Fibroblast of skin of right quadriceps (primary cell): ENCODE measurements around the gene POFUT1.
"Not testable (repeated sequence)": the region's sequence is repeated elsewhere in the genome, so short reads cannot be mapped to it uniquely, and the experiment has no call there.

ENCODE experiments used
- DNase-seq: peaks from one replicate; pipeline ENCODE4 v3.0.0-alpha.2; 2013

Gene POFUT1

DNA sequence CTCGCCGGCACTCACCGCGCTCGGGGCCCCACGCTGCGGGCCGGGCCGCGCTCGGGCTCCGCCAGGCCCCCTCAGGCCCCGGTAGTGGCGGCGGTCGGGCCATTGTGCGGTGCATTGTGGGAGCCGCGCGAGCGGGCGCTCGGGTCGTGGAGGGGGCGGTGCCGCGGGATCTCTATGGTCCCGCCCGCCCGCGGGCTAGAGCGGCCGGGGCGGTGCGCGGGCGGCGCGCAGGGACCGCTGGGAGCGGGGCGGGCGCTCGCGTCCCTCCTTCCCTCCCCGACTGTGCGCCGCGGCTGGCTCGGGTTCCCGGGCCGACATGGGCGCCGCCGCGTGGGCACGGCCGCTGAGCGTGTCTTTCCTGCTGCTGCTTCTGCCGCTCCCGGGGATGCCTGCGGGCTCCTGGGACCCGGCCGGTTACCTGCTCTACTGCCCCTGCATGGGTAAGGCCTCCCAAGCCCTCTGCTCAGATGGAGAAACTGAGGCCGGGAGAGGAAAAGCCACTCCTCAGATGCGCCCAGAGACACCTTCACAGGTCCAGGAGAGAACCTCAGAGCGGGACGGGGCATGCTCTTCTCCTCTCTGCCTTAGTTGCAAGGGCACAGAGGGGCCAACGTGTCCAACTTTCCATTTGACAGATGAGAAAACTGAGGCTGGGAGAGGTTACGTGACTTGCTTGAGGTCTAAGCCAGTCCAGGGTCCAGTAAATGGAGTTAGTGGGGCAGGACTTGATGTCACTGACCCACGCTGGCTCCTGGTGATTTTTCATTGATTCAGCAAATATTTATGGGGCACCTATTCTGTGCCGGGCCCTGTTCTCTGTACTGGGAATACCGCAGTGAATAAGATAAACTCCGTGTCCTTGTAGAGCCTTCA lies at the start of gene POFUT1, which contains the start of gene PLAGL2:
Gene POFUT1 (plus strand): TSS at position 255 of the 873 bp plus-strand sequence. CDS start 62 bp downstream, at position 317.
Gene PLAGL2 (minus strand): TSS at position 118 of the 873 bp plus-strand sequence. CDS start 5,565 bp downstream, outside the sequence.
- DNase-seq: peak; percentile 87

DNA sequence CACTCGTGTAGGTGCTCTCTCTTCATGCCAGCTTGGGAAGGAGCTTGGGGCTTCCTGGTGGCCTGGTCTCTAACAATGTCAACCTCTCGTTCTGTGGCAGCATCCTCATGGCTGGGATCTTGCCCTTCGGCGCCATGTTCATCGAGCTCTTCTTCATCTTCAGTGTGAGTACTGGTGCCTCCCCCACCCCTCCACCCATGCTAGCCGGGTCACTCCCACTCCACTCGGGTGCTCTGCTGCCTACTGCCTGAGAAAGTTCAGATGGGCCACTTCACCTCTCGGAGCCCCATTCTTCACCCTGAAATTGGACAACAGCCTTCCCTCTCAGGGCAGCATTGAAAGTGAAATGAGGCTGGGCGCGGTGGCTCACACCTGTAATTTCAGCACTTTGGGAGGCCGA lies 49.3 kb upstream of the POFUT1 start:
- DNase-seq: no peak

DNA sequence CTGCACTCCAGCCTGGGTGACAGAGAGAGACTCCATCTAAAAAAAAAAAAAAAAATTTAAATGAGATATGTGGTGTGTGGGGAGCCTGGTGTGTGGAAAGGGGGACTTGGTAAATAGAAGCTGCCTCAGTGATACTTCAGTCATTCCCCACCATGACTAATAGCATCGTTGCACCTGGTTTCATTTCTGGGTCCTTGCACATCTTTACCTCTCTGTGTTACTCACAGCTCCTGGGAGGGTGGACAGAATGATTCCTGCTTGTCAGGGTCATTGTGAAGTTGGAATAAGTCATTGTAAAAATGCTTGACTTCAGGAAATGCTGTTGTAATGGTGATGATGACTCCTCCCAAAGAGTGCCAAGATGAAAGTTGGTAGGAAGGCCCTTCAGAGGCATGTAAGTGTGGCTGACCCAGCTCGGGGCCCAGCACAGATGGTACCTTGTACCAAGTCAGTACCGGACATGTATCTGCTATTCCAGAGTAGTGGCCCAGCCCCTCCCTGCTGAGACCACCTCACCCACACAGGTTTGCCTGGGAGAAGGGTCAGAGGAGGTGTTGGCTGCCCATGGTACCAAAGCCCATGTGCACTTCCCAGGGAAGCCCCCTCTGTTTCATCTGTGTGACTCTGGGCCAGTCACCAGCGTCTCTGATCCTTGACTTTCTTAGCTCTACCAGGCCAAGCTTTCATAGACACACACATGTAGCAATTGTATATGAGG lies 48.6 kb upstream of the POFUT1 start:
- DNase-seq: no peak

DNA sequence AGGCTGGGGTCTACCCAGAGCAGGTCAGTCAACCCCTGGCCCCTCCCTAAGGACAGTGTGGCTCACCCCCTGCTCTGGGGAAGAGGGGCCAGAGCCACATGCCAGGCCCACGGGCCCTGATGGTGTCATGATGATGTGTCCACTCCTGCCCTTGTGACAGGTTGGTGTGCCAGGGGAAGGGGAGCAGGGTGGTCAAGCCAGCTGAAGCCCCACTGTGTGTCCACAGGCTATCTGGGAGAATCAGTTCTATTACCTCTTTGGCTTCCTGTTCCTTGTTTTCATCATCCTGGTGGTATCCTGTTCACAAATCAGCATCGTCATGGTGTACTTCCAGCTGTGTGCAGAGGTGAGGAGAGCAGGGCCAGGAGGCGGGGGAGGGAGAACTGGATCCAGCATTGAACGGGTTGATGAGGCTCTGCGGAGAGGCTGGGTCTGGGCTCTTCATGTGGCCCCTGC lies 47.9 kb upstream of the POFUT1 start:
- no peak for DNase-seq

DNA sequence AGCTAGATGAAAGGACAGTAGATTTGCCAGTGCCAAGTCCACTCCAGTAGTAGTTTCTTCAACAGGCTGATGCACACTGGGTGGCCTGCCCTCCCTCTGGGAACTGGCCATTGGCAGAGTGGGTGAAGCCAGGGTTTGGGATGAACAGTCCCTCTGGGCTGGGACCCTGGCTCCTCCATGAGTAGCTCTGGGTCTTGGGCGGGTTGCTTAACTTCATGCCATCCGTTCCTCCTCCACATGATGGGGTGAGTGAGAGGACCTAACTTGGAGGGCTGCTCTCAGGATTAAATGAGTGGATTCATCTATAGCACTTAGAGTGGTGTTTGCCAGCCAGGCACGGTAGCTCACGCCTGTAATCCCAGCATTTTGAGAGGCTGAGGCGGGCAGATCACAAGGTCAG lies 47.3 kb upstream of the POFUT1 start:
- no peak for DNase-seq

DNA sequence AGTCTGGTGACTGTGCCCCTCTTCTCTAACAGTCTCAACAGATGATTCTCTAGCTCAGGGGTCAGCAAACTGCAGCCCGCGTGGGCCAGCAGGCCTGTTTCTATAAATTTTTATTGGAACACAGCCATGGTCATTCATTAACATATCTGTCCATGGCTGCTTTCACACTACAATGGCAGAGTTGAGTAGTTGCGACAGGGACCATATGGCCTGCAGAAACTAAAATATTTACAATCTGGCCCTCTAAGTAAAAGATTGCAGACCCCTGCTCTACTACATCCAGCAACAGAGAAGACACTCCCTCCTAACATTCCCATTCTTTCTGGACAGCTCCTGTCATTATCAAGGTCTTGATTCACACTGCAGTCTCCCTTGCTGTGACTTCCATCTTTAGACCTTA lies 45.3 kb upstream of the POFUT1 start:
- no peak for DNase-seq

DNA sequence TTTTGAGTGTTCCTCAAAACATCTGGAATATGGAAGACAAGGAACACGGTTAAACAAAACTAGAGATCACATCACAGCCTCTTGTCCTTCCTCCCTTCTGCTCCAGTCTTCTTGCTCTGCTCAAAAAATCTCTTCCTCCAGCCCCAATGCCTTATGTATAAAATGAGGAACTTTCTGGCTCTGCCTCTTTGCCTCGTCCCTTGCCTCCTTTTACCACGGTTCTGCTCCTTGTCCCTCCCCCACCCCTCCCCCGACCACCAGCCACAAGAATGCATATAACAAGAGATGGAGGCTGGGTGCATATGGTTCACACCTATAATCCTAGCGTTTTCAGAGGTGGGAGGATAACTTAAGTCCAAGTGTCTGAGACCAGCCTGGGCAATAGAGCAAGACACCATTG lies 43.7 kb upstream of the POFUT1 start:
- DNase-seq: no peak

DNA sequence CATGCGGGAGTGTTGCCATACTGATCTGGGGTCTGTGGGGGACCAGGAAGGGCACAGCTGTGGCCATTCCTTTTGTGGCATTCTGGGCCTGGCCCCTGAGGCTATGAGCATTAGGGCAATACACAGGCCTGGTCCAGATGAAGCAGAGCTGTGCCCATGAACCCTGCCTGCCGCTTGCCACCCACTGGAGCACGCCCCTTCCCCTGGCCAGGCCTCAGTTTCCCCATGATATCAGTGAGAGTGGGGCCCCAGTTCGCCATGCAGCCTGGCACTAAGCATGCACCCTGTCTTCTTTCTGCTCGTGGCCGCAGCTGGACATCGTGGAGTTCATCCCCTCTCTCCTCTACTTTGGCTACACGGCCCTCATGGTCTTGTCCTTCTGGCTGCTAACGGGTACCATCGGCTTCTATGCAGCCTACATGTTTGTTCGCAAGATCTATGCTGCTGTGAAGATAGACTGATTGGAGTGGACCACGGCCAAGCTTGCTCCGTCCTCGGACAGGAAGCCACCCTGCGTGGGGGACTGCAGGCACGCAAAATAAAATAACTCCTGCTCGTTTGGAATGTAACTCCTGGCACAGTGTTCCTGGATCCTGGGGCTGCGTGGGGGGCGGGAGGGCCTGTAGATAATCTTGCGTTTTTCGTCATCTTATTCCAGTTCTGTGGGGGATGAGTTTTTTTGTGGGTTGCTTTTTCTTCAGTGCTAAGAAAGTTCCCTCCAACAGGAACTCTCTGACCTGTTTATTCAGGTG lies 42.5 kb upstream of the POFUT1 start:
- no peak for DNase-seq

DNA sequence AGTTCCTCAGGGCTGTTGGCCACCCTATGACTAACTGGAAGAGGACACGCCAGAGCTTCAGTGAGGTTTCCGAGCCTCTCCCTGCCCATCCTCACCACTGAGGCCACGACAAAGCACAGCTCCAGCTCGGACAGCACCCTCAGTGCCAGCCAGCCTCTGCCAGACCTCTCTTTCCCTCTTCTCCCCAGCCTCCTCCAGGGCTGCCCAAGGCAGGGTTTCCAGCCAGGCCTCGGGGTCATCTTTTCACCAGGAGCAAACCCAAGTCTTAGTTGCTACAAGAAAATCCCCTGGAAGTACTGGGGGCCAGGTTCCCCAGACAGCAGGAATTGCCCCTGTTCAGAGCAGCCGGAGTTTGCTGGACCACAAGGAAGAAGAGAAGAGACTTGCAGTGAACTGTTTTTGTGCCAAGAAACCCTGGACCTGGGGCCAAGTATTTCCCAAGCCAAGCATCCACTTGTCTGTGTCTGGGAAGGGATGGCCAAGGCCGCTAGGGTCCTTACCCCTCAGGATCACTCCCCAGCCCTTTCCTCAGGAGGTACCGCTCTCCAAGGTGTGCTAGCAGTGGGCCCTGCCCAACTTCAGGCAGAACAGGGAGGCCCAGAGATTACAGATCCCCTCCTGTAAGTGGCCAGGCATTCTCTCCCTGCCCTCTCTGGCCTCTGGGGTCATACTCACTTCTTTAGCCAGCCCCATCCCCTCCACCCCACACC lies 41.7 kb upstream of the POFUT1 start:
- DNase-seq: no peak

DNA sequence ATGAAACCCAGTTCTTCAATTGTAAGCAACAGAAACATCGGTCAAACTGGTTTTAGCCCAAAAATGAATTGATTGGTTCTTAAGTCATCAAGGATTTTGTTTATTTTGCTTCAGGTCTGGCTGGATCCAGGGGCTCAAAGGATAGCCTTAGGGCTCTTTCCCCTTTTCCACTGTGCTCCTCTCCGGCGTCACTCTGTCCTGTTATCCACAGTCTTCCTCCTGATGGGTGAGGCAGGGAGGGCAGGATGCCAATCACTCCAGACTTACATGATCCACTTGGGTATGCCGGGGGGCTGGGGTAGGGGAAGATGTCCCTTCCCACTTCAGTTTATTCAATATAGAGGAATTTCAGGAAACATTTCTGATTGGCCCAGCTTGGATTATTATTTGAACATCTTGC lies 40.1 kb upstream of the POFUT1 start:
- DNase-seq: no peak

DNA sequence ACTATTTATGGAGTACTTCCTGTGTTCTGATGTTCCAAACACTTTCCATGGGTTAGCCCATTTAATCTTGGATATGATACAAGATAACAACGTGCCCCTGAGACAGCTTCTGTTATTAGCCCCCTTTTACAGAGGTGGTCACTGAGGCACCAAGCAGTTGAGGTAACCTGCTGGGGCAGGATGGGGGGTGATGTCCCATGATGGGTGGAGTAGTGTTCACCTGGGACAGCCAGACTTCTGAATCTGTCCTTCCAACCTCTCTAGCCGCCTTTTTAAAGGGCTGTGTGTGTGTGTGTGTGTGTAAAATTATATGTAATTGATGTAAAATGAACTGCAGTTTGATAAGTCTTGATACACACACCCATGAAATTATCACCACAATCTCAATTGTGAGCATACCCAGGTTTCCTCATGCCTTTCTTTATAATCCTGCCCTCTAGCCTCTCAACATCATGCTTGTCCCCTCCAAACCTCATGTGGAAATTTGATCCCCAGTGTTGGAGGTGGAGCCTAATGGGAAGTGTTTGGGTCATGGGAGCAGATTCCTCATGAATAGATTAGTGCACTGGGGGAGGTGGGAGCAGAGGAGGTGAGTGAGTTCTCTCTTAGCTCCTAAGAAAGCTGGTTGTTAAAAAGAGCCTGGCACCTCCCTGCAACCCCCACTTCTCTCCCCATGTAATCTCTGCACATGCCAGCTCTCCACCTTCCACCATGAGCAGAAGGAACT lies 39.3 kb upstream of the POFUT1 start:
- DNase-seq: peak; percentile 64

DNA sequence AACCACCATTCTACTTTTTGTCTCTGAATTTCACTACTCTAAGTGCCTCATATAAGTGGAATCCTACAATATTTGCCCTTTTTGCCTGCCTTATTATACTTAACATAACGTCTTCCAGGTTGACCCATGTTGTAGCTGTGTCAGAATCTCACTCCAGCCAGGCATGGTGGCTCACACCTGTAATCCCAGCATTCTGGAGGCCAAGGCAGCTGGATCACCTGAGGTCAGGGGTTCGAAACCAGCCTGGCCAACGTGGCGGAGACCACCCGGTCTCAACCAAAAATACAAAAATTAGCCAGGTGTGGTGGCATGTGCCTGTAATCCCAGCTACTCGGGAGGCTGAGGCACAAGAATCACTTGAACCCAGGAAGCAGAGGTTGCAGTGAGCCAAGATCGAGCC lies 30.0 kb upstream of the POFUT1 start:
- DNase-seq: not testable (repeated sequence)

DNA sequence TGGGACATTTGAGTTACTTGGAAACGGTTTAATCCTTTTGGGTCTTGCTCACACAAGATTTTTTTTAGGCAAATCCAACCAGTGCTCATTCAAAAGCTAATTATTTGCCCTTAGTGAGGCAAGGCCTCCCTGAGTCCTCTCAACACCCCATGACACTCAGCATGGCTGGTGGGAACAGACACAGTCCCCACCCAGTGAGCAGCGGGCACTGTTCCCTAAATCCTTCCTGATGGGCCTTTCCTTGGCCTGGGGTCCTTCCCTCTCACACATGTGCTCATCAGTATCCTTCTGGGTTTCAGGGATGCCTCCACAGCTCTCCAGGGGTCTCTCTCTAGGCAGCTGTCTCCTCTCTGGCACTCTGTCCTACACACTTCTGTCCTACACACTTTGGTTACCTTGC lies 28.2 kb upstream of the POFUT1 start:
- DNase-seq: no peak

DNA sequence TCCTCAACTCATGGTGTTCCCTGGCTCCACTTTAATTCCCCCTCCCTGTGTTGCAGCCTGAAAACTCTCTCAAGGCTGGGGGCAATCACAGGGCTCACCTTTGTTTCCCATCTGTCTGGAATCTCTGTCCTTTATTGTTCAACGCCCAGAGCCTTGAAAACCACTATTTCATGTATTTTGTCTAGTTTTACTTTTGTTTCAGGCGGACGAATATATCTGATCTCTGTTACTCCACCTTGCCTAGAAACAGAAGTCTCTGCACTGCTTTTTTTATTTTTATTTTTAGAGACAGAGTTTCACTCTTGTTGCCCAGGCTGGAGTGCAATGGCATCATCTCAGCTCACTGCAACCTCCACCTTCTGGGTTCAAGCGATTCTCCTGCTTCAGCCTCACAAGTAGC lies 27.7 kb upstream of the POFUT1 start:
- no peak for DNase-seq

DNA sequence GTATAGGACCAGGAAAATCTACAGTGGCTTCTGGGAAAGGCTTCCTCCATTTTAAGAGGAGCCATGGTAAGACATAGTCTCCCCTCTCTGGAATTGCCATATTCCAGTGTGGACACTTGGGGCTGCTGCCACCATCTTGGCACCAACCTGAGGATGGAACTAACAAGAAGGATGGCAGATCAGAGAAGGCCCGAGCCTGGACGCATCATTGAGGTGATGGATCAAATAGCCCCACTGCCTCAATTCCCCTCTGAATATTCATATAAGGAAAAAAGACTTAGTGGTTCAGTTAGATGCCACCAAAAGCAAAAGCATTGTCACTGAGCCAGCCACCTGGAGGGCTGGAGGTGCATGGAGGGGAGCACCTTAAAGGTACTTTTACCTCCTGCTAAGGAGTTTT lies 26.1 kb upstream of the POFUT1 start:
- no peak for DNase-seq

DNA sequence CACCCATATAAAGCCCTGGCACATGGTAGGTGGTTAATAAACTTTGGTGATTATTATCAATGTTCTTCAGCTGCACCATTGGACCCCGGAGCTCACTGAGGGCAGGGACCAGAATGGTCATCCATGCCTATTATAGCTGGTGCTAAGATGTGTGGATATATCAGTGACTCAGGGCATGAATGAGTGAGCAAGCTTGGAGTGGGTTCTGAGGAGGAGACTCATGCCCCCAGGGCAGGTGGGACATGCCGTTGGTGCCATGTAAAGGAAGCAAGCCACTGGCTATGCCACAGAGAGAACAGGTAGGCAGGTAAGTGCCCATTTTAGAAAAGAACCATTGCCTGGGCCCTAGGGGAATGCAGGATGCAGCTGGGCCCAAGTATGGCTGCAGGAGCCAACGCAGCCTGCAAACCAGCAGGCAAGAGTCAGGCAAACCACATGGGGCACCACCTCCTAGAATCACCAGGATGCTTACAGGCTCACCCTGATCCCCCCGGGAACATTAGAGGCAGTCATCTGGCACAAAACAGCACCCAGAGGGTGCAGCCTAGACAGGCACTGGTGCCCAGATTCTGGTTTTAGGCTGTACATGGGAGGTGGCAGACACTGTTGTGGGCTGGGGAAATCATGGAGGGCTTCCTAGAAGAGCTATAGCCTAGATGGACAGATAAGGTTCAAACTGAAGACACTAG lies 23.6 kb upstream of the POFUT1 start:
- DNase-seq: no peak

DNA sequence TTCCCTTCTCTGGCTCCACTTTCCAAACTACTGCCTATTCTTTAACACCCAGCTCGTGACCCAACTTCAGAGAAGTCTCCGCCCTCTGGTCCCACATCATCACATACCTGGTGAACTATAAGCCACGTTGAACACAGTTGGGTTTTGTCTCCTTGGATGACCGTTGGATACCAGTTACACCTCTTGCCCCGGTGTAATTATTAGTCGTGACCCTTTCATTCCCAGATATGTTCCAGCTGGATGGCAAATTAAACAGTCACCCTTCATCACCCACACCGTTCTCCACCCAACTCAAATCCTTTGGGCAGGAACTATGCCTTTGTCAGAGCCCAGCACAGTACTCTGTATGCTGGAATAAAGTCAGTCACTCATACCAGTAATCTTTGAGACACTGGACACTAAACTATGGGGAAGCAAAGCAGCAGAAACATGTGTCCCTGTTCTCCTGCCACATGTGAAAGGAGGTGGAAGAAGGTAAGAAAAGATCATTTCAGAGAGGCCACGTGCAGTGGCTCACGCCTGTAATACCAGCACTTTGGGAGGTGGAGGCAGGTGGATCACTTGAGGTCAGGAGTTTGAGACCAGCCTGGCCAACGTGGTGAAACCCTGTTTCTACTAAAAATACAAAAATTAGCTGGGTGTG lies 22.6 kb upstream of the POFUT1 start:
- no peak for DNase-seq

DNA sequence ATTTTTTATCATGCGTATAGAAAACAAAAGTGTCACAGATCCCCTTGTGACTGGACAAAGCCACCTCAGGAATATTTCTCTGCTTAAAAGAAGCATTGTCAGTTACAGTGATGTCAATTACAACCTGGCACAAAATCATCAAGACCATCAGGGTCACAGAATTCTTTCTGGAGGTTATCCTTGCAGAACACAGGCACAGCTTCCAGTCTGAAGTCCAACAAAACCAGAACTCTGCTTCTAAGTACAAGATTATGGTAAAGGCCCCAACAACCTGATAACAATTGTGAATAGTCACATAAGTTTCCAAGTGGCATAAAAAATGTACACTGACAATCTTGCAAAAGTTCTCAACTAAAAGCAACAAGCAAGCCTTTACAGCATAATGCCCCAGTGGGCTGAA lies 21.2 kb upstream of the POFUT1 start:
- no peak for DNase-seq

DNA sequence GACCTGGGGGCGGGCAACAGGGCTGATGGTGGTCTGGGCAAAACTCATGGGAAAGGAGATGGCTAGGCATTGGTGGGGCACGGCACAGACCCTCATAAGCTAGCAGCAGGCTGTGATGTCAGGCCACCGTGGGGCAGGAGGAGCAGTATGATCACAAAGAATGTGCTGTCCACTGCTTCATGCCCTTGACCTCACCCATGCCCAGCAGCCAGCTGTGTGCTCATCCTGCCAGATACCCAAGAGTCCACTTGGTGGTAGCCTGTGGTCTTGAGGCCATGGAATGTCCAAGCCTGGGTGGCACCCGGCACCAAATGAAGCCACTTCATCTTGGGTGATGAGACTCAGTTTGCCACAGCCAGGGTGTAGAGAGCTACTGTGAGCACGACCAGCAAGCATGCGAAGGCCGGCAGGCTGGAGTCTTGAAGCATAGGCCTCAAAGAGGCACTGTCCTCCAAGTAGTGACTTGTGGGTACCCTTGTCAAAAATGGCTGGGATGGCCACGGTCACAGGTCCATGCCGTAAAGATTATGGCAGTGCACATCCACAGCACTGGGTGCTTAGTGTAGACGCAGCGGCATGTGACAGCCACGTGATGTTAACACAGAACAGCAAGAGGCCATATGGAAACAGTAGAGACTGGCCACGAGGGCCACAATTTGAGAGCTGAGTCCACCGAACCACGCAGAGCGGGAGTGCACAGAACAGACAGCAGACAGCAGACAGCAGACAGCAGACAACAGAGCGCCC lies 19.1 kb upstream of the POFUT1 start:
- no peak for DNase-seq

DNA sequence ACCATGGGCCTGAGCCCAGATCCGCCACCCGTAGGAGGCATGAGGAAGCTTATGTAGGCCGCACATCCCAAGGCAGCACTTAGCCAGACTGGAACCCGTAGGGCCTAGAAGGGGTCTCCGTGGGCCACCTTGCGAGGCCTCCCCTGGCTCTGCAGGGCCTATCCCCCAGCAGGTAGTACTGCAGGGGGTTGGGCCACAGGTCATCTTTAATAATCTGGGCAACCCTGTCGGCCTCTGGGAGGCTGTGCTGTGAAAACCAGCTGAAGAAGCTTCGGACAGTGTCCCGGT lies 18.6 kb upstream of the POFUT1 start:
- no peak for DNase-seq
